Measurements from ENCODE around the gene LRRC39.

The LRRC39 gene

GRCh38 chr1:100146958-100147357 lies 31.1 kb downstream of the LRRC39 start:
- DNase-seq = no peak

- no peak for DNase-seq
These were observed 32.9 kb downstream of the LRRC39 start for GRCh38 chr1:100145116-100145515.

GRCh38 chr1:100142343-100142742 lies 35.7 kb downstream of the LRRC39 start:
- no peak for DNase-seq

- DNase-seq = no peak
These were observed 36.9 kb downstream of the LRRC39 start for GRCh38 chr1:100141192-100141591.

- no peak for DNase-seq
These were observed 40.5 kb downstream of the LRRC39 start for GRCh38 chr1:100137602-100138001.

GRCh38 chr1:100134872-100135271 lies 43.2 kb downstream of the LRRC39 start:
- no peak for DNase-seq

GRCh38 chr1:100132566-100133477 lies 45.2 kb downstream of the LRRC39 start, which contains the start of the genes SASS6 and TRMT13:
Gene SASS6, minus strand, starts transcription at chr1:100132930. Its CDS starts 116 bp downstream, at chr1:100132814.
Gene TRMT13, plus strand, starts transcription at chr1:100133163. Its CDS starts 6 bp downstream, at chr1:100133169.
- peak; percentile 93 for DNase-seq

GRCh38 chr1:100131623-100132022 lies 46.4 kb downstream of the LRRC39 start:
- DNase-seq = no peak

- no peak for DNase-seq
These were observed 47.4 kb downstream of the LRRC39 start for GRCh38 chr1:100130552-100131077.

GRCh38 chr1:100127226-100127625 lies 50.8 kb downstream of the LRRC39 start:
- no peak for DNase-seq

- no peak for DNase-seq
These were observed 55.9 kb downstream of the LRRC39 start for GRCh38 chr1:100122177-100122576.

GRCh38 chr1:100115524-100115923 lies 62.5 kb downstream of the LRRC39 start:
- no peak for DNase-seq

GRCh38 chr1:100109554-100110066 lies 68.4 kb downstream of the LRRC39 start:
- DNase-seq = no peak

GRCh38 chr1:100107696-100108095 lies 70.4 kb downstream of the LRRC39 start:
- no peak for DNase-seq

GRCh38 chr1:100101564-100101963 lies 76.5 kb downstream of the LRRC39 start:
- DNase-seq = no peak

GRCh38 chr1:100100202-100100601 lies 77.9 kb downstream of the LRRC39 start:
- DNase-seq = no peak

Measured in CD4-positive, alpha-beta T cell treated with Interleukin-17A for 4 hours (primary cell).